Trophoblast cell (in vitro differentiated cells and primary cell): ENCODE results near the gene EIF3D.

Experiments
- DNase-seq, 2 donors: peaks; one replicate each; pipeline ENCODE4 v3.0.0-alpha.2; 2016
- H2AFZ ChIP-seq: 2 replicates; pipeline ENCODE4 v1.6.1; 2013; ENCODE audit warnings: low read length, moderate library complexity, mild to moderate bottlenecking; ENCODE audit not compliant: insufficient read depth, poor library complexity
- H2AK5ac ChIP-seq: 2 replicates; pipeline ENCODE4 v1.6.1; 2013; ENCODE audit warnings: mild to moderate bottlenecking, low read length
- H2BK120ac ChIP-seq: 2 replicates; pipeline ENCODE4 v1.6.1; 2013; ENCODE audit warnings: low read length, mild to moderate bottlenecking, moderate library complexity; ENCODE audit not compliant: insufficient read depth, poor library complexity
- H2BK12ac ChIP-seq: 2 replicates; pipeline ENCODE4 v1.6.1; 2013; ENCODE audit warnings: mild to moderate bottlenecking, low read length, moderate library complexity
- H2BK5ac ChIP-seq: 2 replicates; pipeline ENCODE4 v1.6.1; 2013; ENCODE audit warnings: low read length, low read depth, moderate library complexity, mild to moderate bottlenecking; ENCODE audit not compliant: poor library complexity
- H3K14ac ChIP-seq: 2 replicates; pipeline ENCODE4 v1.6.1; 2013; ENCODE audit warnings: mild to moderate bottlenecking, low read length
- H3K18ac ChIP-seq: 2 replicates; pipeline ENCODE4 v1.6.1; 2013; ENCODE audit warnings: mild to moderate bottlenecking, low read length
- H3K23ac ChIP-seq: 2 replicates; pipeline ENCODE4 v1.6.1; 2013; ENCODE audit warnings: low read length
- H3K27ac ChIP-seq: 2 replicates; pipeline ENCODE4 v1.5.1; 2013; ENCODE audit warnings: low read depth, mild to moderate bottlenecking, inconsistent platforms, low read length, moderate library complexity
- H3K27me3 ChIP-seq: 2 replicates; pipeline ENCODE4 v1.6.1; 2013; ENCODE audit warnings: inconsistent platforms, mild to moderate bottlenecking, low read length, moderate library complexity; ENCODE audit not compliant: insufficient read depth
- H3K36me3 ChIP-seq, 2 experiments: 1 replicate in 1 of 2; 2 replicates in 1 of 2; pipeline ENCODE4 v1.6.1; 2013; ENCODE audit warnings: low read length in 2 of 2, mild to moderate bottlenecking in 2 of 2, moderate library complexity in 1 of 2; ENCODE audit not compliant: insufficient read depth in 2 of 2, control insufficient read depth in 1 of 2
- H3K4ac ChIP-seq: 2 replicates; pipeline ENCODE4 v1.6.1; 2013; ENCODE audit warnings: low read depth, mild to moderate bottlenecking, low read length, moderate library complexity
- H3K4me1 ChIP-seq, 2 experiments: 1 replicate in 1 of 2; 2 replicates in 1 of 2; pipeline ENCODE4 v1.6.1; 2013; ENCODE audit warnings: low read length in 2 of 2, mild to moderate bottlenecking in 2 of 2, moderate library complexity in 1 of 2; ENCODE audit not compliant: insufficient read depth in 2 of 2, control insufficient read depth in 1 of 2
- H3K4me2 ChIP-seq: 2 replicates; pipeline ENCODE4 v1.6.1; 2013; ENCODE audit warnings: inconsistent platforms, mild to moderate bottlenecking, low read length, moderate library complexity
- H3K4me3 ChIP-seq: 2 replicates; pipeline ENCODE4 v1.5.1; 2013; ENCODE audit warnings: mild to moderate bottlenecking, low read depth, low read length, inconsistent platforms
- H3K79me1 ChIP-seq: one replicate; pipeline ENCODE4 v1.6.1; 2013; ENCODE audit warnings: low read length
- H3K79me2 ChIP-seq: 2 replicates; pipeline ENCODE4 v1.6.1; 2013; ENCODE audit warnings: low read length, mild to moderate bottlenecking; ENCODE audit not compliant: control insufficient read depth, insufficient read depth, poor library complexity
- H3K9ac ChIP-seq: 2 replicates; pipeline ENCODE4 v1.6.1; 2013; ENCODE audit warnings: mild to moderate bottlenecking, low read length
- H3K9me3 ChIP-seq: 2 replicates; pipeline ENCODE4 v1.6.1; 2013; ENCODE audit warnings: low read depth, mild to moderate bottlenecking, control low read depth, inconsistent platforms, low read length; ENCODE audit not compliant: insufficient read depth
- H4K12ac ChIP-seq: 2 replicates; pipeline ENCODE4 v1.6.1; 2013; ENCODE audit warnings: low read depth, mild to moderate bottlenecking, low read length, moderate library complexity
- H4K8ac ChIP-seq: 2 replicates; pipeline ENCODE4 v1.6.1; 2013; ENCODE audit warnings: low read depth, mild to moderate bottlenecking, low read length, moderate library complexity
- H4K91ac ChIP-seq: one replicate; pipeline ENCODE4 v1.6.1; 2013; ENCODE audit warnings: low read depth, mild to moderate bottlenecking, low read length, moderate library complexity
- WGBS: extraction: QIAGEN DNeasy Blood & Tissue Kit; methylation state at CpG from one replicate; pipeline ENCODE4 v1.1.7; 2013; ENCODE audit warnings: missing lambda C conversion rate; ENCODE audit not compliant: insufficient read length, insufficient coverage; ENCODE audit errors: extremely low coverage; 5-methylcytosine and 5-hydroxymethylcytosine counted together

Gene EIF3D

GRCh38 chr22:36573815-36574363 is 44.9 kb upstream of the EIF3D start:
- no peaks in the 10 kb centered on the region for H3K79me1 ChIP-seq
- H2BK12ac ChIP-seq: no peak overlapping the region
- no peak overlapping the region for H4K91ac ChIP-seq
- H3K4ac ChIP-seq: no peak overlapping the region
- no peak overlapping the region for H3K18ac ChIP-seq
- H3K27me3 ChIP-seq: no peaks in the 10 kb centered on the region
- no peak overlapping the region for H2AFZ ChIP-seq
- H3K4me1 ChIP-seq: peaks cover 0 to 2% of the 10 kb centered on the region in 2 experiments
- no CpG with 5 or more reads among the region's 9 CpGs for WGBS
- no peak overlapping the region for H3K9ac ChIP-seq
- H3K14ac ChIP-seq: no peak overlapping the region
- no peak overlapping the region for H2BK120ac ChIP-seq
- no peak overlapping the region for H3K4me3 ChIP-seq
- no peak for DNase-seq
- no peak overlapping the region for H3K27ac ChIP-seq
- no peak overlapping the region for H2AK5ac ChIP-seq
- no peaks in the 10 kb centered on the region for H3K79me2 ChIP-seq
- no peak overlapping the region for H3K23ac ChIP-seq
- no peak overlapping the region for H4K8ac ChIP-seq
- H2BK5ac ChIP-seq: no peak overlapping the region
- H3K36me3 ChIP-seq: no peaks in the 10 kb centered on the region
- H3K4me2 ChIP-seq: no peak overlapping the region
- H4K12ac ChIP-seq: no peak overlapping the region
- no peaks in the 10 kb centered on the region for H3K9me3 ChIP-seq

- no peaks in the 10 kb centered on the region for H3K9me3 ChIP-seq
- no peaks in the 10 kb centered on the region for H3K79me2 ChIP-seq
- WGBS: no CpG with 5 or more reads among the region's 2 CpGs
- no peak overlapping the region for H3K4ac ChIP-seq
- no peak overlapping the region for H3K27ac ChIP-seq
- H2AFZ ChIP-seq: no peak overlapping the region
- H3K23ac ChIP-seq: no peak overlapping the region
- DNase-seq: no peak
- no peak overlapping the region for H2BK5ac ChIP-seq
- peaks cover 0 to 2% of the 10 kb centered on the region in 2 experiments for H3K4me1 ChIP-seq
- H4K91ac ChIP-seq: no peak overlapping the region
- no peaks in the 10 kb centered on the region for H3K36me3 ChIP-seq
- H3K79me1 ChIP-seq: no peaks in the 10 kb centered on the region
- H3K27me3 ChIP-seq: no peaks in the 10 kb centered on the region
- H4K12ac ChIP-seq: no peak overlapping the region
- no peak overlapping the region for H3K18ac ChIP-seq
- H3K14ac ChIP-seq: no peak overlapping the region
- no peak overlapping the region for H4K8ac ChIP-seq
- no peak overlapping the region for H3K4me2 ChIP-seq
- no peak overlapping the region for H2AK5ac ChIP-seq
- H3K4me3 ChIP-seq: no peak overlapping the region
- H3K9ac ChIP-seq: no peak overlapping the region
- no peak overlapping the region for H2BK120ac ChIP-seq
- H2BK12ac ChIP-seq: no peak overlapping the region
Observed at GRCh38 chr22:36571991-36572390, 43.0 kb upstream of the EIF3D start.

GRCh38 chr22:36569999-36570398 is 41.0 kb upstream of the EIF3D start:
- H3K79me1 ChIP-seq: no peaks in the 10 kb centered on the region
- no peak overlapping the region for H4K12ac ChIP-seq
- DNase-seq: peak; percentile 13 to 57
- H3K36me3 ChIP-seq: no peaks in the 10 kb centered on the region
- H3K4me3 ChIP-seq: no peak overlapping the region
- no peak overlapping the region for H2BK120ac ChIP-seq
- H3K27me3 ChIP-seq: no peaks in the 10 kb centered on the region
- H3K79me2 ChIP-seq: no peaks in the 10 kb centered on the region
- H2BK12ac ChIP-seq: no peak overlapping the region
- H3K4me2 ChIP-seq: no peak overlapping the region
- no peak overlapping the region for H4K91ac ChIP-seq
- no peak overlapping the region for H3K9ac ChIP-seq
- H3K9me3 ChIP-seq: no peaks in the 10 kb centered on the region
- H3K18ac ChIP-seq: no peak overlapping the region
- H3K4me1 ChIP-seq: no peaks in the 10 kb centered on the region
- H3K4ac ChIP-seq: no peak overlapping the region
- no peak overlapping the region for H3K23ac ChIP-seq
- H2AK5ac ChIP-seq: no peak overlapping the region
- H3K27ac ChIP-seq: no peak overlapping the region
- H4K8ac ChIP-seq: no peak overlapping the region
- H3K14ac ChIP-seq: no peak overlapping the region
- H2BK5ac ChIP-seq: no peak overlapping the region
- WGBS: no CpG with 5 or more reads among the region's 12 CpGs
- H2AFZ ChIP-seq: no peak overlapping the region

- Histone ChIP-seq H3K9ac (no peak overlapping the region), H3K4me2 (no peak overlapping the region)
Observed at GRCh38 chr22:36568846-36569245, 39.9 kb upstream of the EIF3D start.

More at GRCh38 chr22:36568846-36569245, 39.9 kb upstream of the EIF3D start:
- H3K9me3 ChIP-seq: no peaks in the 10 kb centered on the region
- no peaks in the 10 kb centered on the region for H3K36me3 ChIP-seq
- H3K27ac ChIP-seq: no peak overlapping the region
- no peaks in the 10 kb centered on the region for H3K4me1 ChIP-seq
- DNase-seq: no peak
- H3K4ac ChIP-seq: no peak overlapping the region
- no peaks in the 10 kb centered on the region for H3K79me2 ChIP-seq
- no peak overlapping the region for H4K8ac ChIP-seq
- no peak overlapping the region for H2AFZ ChIP-seq
- no peak overlapping the region for H3K4me3 ChIP-seq
- H2BK5ac ChIP-seq: no peak overlapping the region
- no peak overlapping the region for H4K12ac ChIP-seq
- H3K14ac ChIP-seq: no peak overlapping the region
- no peaks in the 10 kb centered on the region for H3K79me1 ChIP-seq
- no peak overlapping the region for H2AK5ac ChIP-seq
- no peaks in the 10 kb centered on the region for H3K27me3 ChIP-seq
- H2BK120ac ChIP-seq: no peak overlapping the region
- no peak overlapping the region for H3K23ac ChIP-seq
- no CpG with 5 or more reads among the region's 6 CpGs for WGBS
- H2BK12ac ChIP-seq: no peak overlapping the region
- H3K18ac ChIP-seq: no peak overlapping the region
- no peak overlapping the region for H4K91ac ChIP-seq
